Stimulated activated CD8-positive, alpha-beta memory T cell treated with anti-CD3 and anti-CD28 coated beads, Interleukin-12 subunit alpha, Interleukin-12 subunit beta, amount 100 ng/mL, for 24 hours (primary cell): ENCODE measurements around the gene LRRC8D.

ENCODE experiments used
- DNase-seq: peaks from one replicate; pipeline ENCODE4 v3.0.0-alpha.2; 2020; ENCODE audit errors: extremely low read depth

Gene LRRC8D

GRCh38 chr1:89870998-89871397, 50.2 kb downstream of the LRRC8D start:
- DNase-seq: no peak

- no peak for DNase-seq
Observed at GRCh38 chr1:89871768-89872473, 51.1 kb downstream of the LRRC8D start.

- DNase-seq: no peak
Observed at GRCh38 chr1:89872567-89872966, 51.7 kb downstream of the LRRC8D start.

GRCh38 chr1:89873288-89873687, 52.5 kb downstream of the LRRC8D start:
- DNase-seq: no peak

GRCh38 chr1:89873770-89874169, 52.9 kb downstream of the LRRC8D start:
- no peak for DNase-seq

- DNase-seq: no peak
Observed at GRCh38 chr1:89876463-89876862, 55.6 kb downstream of the LRRC8D start.

GRCh38 chr1:89877756-89878155, 56.9 kb downstream of the LRRC8D start:
- no peak for DNase-seq

GRCh38 chr1:89878256-89878655, 57.4 kb downstream of the LRRC8D start:
- no peak for DNase-seq

- DNase-seq: no peak
Observed at GRCh38 chr1:89880679-89881078, 59.8 kb downstream of the LRRC8D start.

- no peak for DNase-seq
Observed at GRCh38 chr1:89881415-89882058, 60.7 kb downstream of the LRRC8D start.

- no peak for DNase-seq
Observed at GRCh38 chr1:89882348-89883029, 61.7 kb downstream of the LRRC8D start.

GRCh38 chr1:89883030-89883379, 62.2 kb downstream of the LRRC8D start:
- no peak for DNase-seq

- no peak for DNase-seq
Observed at GRCh38 chr1:89884718-89885596, 64.1 kb downstream of the LRRC8D start.

- DNase-seq: no peak
Observed at GRCh38 chr1:89887270-89887669, 66.4 kb downstream of the LRRC8D start.

GRCh38 chr1:89887713-89888112, 66.9 kb downstream of the LRRC8D start:
- DNase-seq: no peak

- DNase-seq: no peak
Observed at GRCh38 chr1:89888480-89889322, 67.9 kb downstream of the LRRC8D start.

- DNase-seq: no peak
Observed at GRCh38 chr1:89889323-89889615, 68.4 kb downstream of the LRRC8D start.

- DNase-seq: no peak
Observed at GRCh38 chr1:89890085-89890752, 69.4 kb downstream of the LRRC8D start.

- DNase-seq: no peak
Observed at GRCh38 chr1:89892816-89893215, 72.0 kb downstream of the LRRC8D start.

- DNase-seq: no peak
Observed at GRCh38 chr1:89894210-89895201, 73.7 kb downstream of the LRRC8D start.
